NB4 (cell line): Measurements from ENCODE around the gene PLD5.

Experiments
- CTCF ChIP-seq: IDR thresholded peaks from one replicate; pipeline ENCODE4 v1.5.1; 2012; ENCODE audit warnings: low read depth, low read length
- MAX ChIP-seq: IDR thresholded peaks from 2 replicates; pipeline ENCODE4 v1.6.1; 2011; ENCODE audit warnings: low read depth, low read length
- MYC ChIP-seq: IDR thresholded peaks from 2 replicates; pipeline ENCODE4 v1.6.1; 2011; ENCODE audit warnings: low read depth, low read length

- TF ChIP-seq CTCF (no peak), MAX (no peak), MYC (no peak)
These were observed 284.4 kb downstream of the PLD5 start for GRCh38 chr1:242240077-242240476.
